NCI-H446 (cell line): ENCODE data around the gene C3orf62.
"Not testable (repeated sequence)": the region's sequence is repeated elsewhere in the genome, so short reads cannot be mapped to it uniquely, and the experiment has no call there.

Experiments
- DNase-seq, 2 experiments: peaks; one replicate each; lab custom pipeline; 2025; lab: John Stamatoyannopoulos, UW

The C3orf62 gene

GRCh38 chr3:49269443-49270155 is 7.4 kb downstream of the C3orf62 start:
- no peak for DNase-seq

GRCh38 chr3:49266410-49267095 is 10.5 kb downstream of the C3orf62 start:
- DNase-seq: no peak

- DNase-seq: no peak
These were observed 11.2 kb downstream of the C3orf62 start for GRCh38 chr3:49265661-49266386.

DNA sequence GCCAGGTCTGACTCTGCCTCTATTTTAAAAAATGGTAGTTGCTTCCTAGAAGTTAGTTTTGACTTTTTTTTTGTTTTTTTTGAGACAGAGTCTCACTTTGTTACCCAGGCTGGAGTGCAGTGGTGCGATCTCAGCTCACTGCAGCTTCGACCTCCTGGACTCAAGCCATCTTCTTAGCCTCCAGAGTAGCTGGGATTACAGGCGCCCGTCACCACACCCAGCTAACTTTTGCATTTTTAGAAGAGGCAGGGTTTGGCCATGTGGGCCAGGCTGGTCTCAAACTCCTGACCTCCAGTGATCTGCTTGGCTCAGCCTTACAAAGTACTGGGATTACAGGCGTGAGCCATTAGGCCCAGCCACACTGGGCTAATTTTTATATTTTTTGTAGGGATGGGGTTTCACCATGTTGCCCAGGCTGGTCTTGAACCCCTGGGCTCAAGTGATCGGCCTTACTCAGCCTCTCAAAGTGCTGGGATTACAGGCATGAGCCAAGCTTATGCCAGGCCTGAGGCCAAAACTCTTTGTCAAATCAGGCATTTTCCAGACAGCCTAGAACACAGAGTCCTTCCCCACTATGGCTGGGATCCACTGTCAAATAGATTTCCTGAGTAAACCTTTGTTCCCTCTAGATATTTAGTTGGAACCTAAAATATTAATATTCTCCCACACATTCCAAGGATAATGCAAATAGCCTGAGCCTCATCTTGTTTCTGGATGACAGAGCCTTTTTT is 13.7 kb downstream of the C3orf62 start:
- DNase-seq: no peak

DNA sequence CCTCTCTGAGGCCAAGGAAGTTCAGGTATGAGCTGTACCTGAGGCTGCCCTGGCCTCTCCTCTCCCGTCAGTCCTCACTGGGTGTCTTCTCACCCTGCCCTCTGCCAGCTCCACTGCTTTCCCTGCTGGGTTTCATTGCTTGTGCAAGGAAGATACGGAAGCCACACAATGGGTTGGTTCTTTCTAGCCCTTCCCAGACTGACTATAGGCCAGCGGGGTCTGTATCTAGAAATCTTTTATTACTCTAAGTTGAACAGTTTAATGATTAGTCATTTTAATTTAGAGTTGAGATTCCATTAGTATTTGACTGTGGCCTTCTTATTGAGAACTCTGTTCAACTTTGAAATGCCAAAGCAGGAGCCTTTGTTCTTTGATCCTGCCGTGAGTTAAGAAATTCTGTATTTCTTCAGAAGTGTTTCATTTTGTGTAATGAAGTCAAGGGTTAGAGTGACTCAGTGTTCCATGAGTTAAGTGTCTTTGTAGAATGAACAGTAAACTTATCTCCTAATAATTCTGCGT is 16.2 kb downstream of the C3orf62 start:
- DNase-seq: no peak

DNA sequence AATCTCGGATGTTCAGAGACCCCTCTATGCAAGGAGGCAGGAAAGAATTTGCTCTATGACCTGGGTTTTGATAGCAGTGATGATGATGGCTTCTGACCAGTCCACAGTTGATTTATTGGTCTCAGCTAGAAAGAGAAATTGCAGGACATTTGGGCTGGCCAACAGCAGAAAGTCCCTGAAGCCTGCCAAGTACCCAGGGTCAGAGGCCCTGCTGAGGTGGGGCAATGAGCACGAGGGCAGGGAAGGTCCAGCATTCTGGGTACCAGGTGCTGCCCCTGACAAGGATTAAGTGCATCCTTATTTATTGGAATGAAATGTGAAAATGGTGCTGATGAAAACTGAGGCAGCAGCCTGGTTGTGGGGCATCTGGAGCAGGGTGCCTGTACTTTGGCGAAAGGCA is 19.8 kb downstream of the C3orf62 start:
- DNase-seq: no peak

DNA sequence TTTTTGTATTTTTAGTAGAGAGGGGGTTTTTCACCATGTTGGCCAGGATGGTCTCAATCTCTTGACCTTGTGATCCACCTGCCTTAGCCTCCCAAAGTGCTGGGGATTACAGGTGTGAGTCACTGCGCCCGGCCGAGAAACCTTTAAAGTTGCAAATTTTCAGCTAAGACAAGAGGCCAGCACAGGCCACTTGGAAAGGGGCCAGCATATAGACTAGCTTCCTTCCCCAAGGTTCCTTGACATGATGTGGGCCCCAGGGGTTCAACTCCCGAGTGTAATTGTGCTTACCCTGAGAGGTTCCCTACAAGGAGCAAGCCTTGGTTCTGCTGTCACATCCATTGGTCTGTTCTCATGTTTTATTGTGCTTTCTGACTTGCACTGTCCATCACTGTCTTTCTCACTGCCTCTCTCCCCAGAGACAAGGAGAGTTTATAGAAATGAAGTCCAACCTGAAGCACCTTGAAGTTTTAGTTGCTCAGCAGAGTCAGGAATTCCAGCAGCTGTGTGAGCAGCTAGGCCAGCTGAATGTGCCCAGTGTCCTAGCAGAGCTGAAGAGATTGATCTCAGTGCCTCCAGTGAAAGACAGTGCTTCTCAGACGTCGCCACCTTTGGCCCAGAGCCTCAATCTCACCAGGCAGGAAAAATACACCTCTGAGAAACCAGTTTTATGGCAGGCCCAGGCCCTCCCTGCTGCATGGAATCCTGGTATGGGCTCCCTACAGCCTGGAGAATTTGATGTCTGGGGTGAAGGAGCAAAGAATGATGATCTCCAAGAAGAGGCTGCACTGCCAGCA is 21.1 kb downstream of the C3orf62 start:
- no peak for DNase-seq

GRCh38 chr3:49255112-49255511 is 21.9 kb downstream of the C3orf62 start:
- DNase-seq: no peak

DNA sequence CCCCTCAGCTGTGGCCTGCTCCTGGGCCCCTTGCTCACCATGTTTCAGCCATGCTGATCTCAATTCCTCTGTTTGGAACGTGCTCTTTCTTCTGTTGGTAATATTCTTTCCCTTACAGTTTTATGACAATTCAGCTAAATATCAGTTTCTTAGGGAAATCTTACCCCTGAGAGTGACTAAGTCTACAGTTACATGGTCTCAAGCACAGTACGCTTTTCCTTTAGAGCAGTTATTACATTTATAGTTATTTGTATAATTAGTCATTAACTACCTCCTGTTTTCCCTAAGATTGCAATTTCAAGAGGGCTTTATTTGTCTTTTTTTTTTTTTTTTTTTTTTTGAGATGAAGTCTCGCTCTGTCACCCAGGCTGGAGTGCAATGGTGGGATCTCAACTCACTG is 23.5 kb downstream of the C3orf62 start:
- DNase-seq: no peak

DNA sequence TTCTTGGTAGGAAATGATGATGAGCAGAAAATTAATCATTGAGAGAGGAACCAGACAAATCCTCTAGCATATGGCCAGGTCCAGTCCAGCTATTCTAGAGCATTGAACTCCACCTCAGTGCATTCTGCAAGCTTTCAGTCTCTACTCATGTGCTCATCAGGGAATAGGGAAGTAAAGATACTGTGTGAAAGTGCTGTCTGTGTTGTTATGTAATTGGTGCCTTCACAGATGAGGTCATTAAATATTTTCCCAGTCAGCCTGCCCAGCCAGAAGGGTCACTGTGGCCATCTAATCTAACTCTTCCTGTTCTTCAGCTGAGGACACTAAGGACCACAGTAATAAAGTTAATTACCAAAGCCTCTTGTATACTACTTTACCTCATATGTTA is 28.2 kb downstream of the C3orf62 start:
- no peak for DNase-seq

DNA sequence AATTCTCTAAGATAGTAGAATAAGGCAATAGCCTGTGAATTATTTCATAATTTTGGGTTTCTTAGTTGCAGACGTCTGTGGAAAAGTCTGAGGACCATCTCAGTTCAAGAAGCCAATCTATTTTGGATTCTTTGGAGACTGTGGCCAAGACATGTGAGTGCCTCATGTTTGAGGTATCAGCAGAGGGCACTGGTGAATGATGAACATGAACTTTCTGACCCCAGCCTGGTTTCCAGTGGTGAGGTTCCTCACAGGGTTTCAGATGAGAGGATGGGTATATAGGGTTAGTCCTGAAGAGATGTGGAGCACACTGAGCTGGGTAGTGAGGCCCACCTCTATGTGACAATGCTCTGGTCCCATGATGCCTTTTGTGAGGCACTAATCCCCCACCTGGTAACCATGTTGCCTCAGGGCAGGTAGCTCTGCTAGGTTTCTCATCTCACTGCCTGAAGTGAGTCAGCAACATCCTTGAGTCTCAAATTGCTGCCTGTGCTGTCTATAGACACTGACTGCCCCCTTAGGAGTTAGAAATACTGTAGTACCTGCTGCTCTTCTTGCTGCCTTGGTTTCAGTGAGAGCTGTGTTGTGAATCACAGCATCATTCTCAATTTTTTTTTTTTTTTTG is 32.3 kb downstream of the C3orf62 start:
- no peak for DNase-seq

GRCh38 chr3:49240091-49240490 is 36.9 kb downstream of the C3orf62 start:
- not testable (repeated sequence) for DNase-seq

- no peak for DNase-seq
These were observed 38.5 kb downstream of the C3orf62 start for GRCh38 chr3:49238274-49239127.

- no peak for DNase-seq
These were observed 39.7 kb downstream of the C3orf62 start for GRCh38 chr3:49237344-49237743.

DNA sequence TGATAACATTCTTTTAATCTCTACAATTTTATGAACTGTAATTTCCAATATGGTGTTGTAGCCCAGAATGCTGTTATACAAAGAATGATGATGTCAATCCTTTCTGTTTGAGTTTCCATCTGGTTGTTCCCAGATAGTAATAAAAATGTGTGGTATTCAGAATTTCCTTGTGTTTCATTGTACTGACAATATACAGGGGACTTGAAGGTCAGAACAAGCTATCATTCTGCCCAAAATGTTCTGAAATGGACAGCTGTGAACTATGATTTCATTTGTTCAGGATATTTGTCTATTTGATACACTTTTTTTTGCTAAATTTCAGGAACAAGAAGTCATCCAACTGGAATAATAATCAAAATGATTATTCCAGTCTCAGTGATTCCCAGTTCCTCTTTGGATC is 40.8 kb downstream of the C3orf62 start:
- DNase-seq: no peak

DNA sequence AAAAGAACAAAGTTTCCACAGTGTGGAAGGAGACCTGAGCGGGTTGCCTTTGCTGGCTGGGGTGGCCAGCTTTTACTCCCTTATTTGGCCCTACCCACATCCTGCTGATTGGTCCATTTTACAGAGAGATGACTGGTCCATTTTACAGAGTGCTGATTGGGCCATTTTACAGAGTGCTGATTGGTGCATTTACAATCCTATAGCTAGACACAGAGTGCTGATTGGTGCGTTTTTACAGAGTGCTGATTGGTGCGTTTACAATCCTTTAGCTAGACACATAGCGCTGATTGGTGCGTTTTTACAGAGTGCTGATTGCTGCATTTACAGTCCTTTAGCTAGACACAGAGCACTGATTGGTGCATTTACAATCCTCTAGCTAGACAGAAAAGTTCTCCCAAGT is 48.2 kb downstream of the C3orf62 start:
- DNase-seq: not testable (repeated sequence)

DNA sequence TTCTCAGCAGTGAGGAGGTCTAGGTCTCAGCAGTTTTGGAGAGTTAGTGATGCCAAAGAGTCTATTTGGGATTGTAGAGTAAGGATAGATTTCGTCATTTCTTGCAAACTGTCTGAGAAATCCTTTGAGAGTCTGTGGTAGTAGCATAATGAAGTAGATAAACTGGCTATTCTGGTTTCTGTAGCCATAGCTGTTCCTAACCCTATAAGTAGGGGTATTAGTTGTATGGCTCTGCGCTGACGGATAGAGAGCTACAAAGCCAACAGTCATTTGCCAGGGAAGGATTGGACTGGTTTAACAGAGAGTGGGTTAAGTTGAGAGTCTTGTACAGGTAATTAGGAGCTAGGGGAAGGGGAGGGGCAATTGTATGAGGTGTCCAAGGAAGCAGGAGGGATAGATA is 55.0 kb downstream of the C3orf62 start:
- no peak for DNase-seq

GRCh38 chr3:49220985-49221563 is 56.0 kb downstream of the C3orf62 start:
- DNase-seq: not testable (repeated sequence)

DNA sequence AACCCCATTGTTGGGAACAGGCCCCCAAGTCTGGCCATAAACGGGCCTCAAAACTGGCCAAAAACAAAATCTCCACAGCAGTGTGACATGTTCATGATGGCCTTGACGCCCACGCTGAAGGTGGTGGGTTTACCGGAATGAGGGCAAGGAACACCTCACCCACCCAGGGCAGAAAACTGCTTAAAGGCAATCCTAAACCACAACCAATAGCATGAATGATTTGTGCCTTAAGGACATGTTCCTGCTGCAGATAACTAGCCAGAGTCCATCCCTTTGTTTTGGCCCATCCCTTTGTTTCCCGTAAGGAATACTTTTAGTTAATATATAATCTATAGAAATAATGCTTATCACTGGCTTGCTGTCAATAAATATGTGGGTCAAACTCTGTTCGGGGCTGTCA is 57.9 kb downstream of the C3orf62 start:
- DNase-seq: no peak
